ENCODE results near the gene RAD51AP1. TPM values are rescaled to one million over a fixed set of nuclear protein-coding genes. Genes with fewer than 3 reads are reported as not detected.

Gene RAD51AP1
- total RNA-seq, 1 donor = 2.2 TPM

DNA sequence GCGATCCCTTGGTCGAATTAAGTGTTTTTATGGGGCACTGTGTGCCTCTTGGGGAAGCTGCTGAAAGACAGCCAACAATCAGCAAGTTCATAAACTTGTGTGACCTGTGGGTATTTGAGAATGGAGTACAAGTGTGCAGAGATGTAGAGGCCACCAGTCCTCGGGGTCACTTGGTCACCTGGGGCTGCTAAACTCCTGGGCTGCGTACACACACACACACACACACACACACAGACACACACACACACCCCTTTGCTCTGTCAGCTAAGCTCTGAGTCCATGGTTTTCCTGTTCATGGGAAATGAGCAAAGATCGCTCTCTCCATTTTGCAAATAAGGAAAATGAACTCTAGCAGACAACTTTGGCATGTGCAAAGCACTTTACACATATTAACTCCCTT lies 47.8 kb downstream of the RAD51AP1 start:
- no peaks in the 10 kb centered on the region for H3K9me3 ChIP-seq (ENCODE audit: low read depth, low read length)
- DNase-seq (ENCODE audit: insufficient read length, low spot score, missing footprints) = no peak
- no peaks in the 10 kb centered on the region for H3K4me1 ChIP-seq (ENCODE audit: insufficient read depth, low read length)
- H4K20me1 ChIP-seq (ENCODE audit: insufficient read depth, low read length) = no peaks in the 10 kb centered on the region
- H2AFZ ChIP-seq (ENCODE audit: low read length) = no peak overlapping the region
- no peaks in the 10 kb centered on the region for H3K79me2 ChIP-seq (ENCODE audit: insufficient read depth, low read length)
- no peaks in the 10 kb centered on the region for H3K36me3 ChIP-seq (ENCODE audit: insufficient read depth, low read length)
- no peak overlapping the region for H3K4me2 ChIP-seq (ENCODE audit: insufficient read depth, low read length)
- no peak for TF ChIP-seq CTCF (IDR thresholded peaks at IDR 0.05; ENCODE audit: extremely low read depth, low read depth, low read length)
- no peak overlapping the region for H3K27ac ChIP-seq (ENCODE audit: low read depth, low read length)
- H3K27me3 ChIP-seq (ENCODE audit: insufficient read depth, low read length) = peaks cover 7% of the 10 kb centered on the region
- no peak overlapping the region for H3K4me3 ChIP-seq (ENCODE audit: insufficient read depth, low read length)

DNA sequence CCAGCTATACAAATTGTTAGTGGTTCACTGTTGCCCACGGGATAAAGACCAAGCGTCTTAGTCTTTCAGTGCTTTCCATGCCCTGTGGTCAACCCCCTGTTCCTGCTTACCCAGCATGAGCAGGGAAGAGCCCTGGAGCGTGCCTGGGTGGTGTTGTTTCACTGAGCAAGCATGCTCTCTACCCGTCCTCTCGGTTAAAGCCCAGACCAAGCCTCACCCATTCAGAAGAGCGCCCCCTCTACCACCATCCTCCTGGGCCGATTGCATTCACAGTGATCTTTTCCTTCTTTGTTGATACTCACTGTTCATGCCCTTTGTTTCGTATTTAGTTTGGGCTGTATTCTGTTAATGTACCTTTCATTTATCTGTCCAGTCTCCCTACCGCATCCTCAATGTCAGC lies 48.4 kb downstream of the RAD51AP1 start:
- TF ChIP-seq CTCF (IDR thresholded peaks at IDR 0.05; ENCODE audit: extremely low read depth, low read depth, low read length) = no peak
- H3K4me1 ChIP-seq (ENCODE audit: insufficient read depth, low read length) = no peaks in the 10 kb centered on the region
- H3K27me3 ChIP-seq (ENCODE audit: insufficient read depth, low read length) = peaks cover 12% of the 10 kb centered on the region
- no peak for DNase-seq (ENCODE audit: insufficient read length, low spot score, missing footprints)
- H3K79me2 ChIP-seq (ENCODE audit: insufficient read depth, low read length) = no peaks in the 10 kb centered on the region
- no peaks in the 10 kb centered on the region for H3K36me3 ChIP-seq (ENCODE audit: insufficient read depth, low read length)
- no peaks in the 10 kb centered on the region for H4K20me1 ChIP-seq (ENCODE audit: insufficient read depth, low read length)
- H3K4me3 ChIP-seq (ENCODE audit: insufficient read depth, low read length) = no peak overlapping the region
- H3K27ac ChIP-seq (ENCODE audit: low read depth, low read length) = no peak overlapping the region
- no peaks in the 10 kb centered on the region for H3K9me3 ChIP-seq (ENCODE audit: low read depth, low read length)
- H3K4me2 ChIP-seq (ENCODE audit: insufficient read depth, low read length) = no peak overlapping the region
- H2AFZ ChIP-seq (ENCODE audit: low read length) = no peak overlapping the region

DNA sequence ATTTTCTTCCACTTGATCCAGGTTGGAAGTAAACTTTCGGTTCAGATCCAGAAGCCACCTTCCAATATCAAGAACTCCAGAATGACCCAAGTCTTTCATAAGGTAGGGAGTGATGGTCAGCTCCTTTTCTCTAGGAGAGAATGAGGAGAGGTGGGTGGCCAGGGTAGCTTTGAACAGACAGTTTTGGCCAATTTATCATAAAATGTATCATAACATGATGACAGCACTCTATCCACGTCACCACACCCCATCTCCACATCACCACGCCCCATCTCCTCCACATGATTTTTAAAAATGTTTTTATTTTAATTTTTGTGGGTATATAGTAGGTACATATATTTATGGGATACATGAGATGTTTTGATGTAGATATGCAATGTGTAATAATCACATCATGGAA lies 50.2 kb downstream of the RAD51AP1 start:
- Histone ChIP-seq H3K4me1 (ENCODE audit: insufficient read depth, low read length) (no peaks in the 10 kb centered on the region), H3K9me3 (ENCODE audit: low read depth, low read length) (no peaks in the 10 kb centered on the region), H3K79me2 (ENCODE audit: insufficient read depth, low read length) (no peaks in the 10 kb centered on the region), H3K36me3 (ENCODE audit: insufficient read depth, low read length) (no peaks in the 10 kb centered on the region), H3K27me3 (ENCODE audit: insufficient read depth, low read length) (peaks cover 14% of the 10 kb centered on the region), H3K4me2 (ENCODE audit: insufficient read depth, low read length) (no peak overlapping the region), H3K4me3 (ENCODE audit: insufficient read depth, low read length) (no peak overlapping the region), H2AFZ (ENCODE audit: low read length) (no peak overlapping the region), H4K20me1 (ENCODE audit: insufficient read depth, low read length) (no peaks in the 10 kb centered on the region), H3K27ac (ENCODE audit: low read depth, low read length) (no peak overlapping the region)
- DNase-seq (ENCODE audit: insufficient read length, low spot score, missing footprints) = no peak
- no peak for TF ChIP-seq CTCF (IDR thresholded peaks at IDR 0.05; ENCODE audit: extremely low read depth, low read depth, low read length)

- no peak for DNase-seq (ENCODE audit: insufficient read length, low spot score, missing footprints)
- no peaks in the 10 kb centered on the region for H3K36me3 ChIP-seq (ENCODE audit: insufficient read depth, low read length)
- no peaks in the 10 kb centered on the region for H3K9me3 ChIP-seq (ENCODE audit: low read depth, low read length)
- no peaks in the 10 kb centered on the region for H4K20me1 ChIP-seq (ENCODE audit: insufficient read depth, low read length)
- H2AFZ ChIP-seq (ENCODE audit: low read length) = no peak overlapping the region
- no peak overlapping the region for H3K4me3 ChIP-seq (ENCODE audit: insufficient read depth, low read length)
- H3K27me3 ChIP-seq (ENCODE audit: insufficient read depth, low read length) = peaks cover 14% of the 10 kb centered on the region
- no peak for TF ChIP-seq CTCF (IDR thresholded peaks at IDR 0.05; ENCODE audit: extremely low read depth, low read depth, low read length)
- no peaks in the 10 kb centered on the region for H3K79me2 ChIP-seq (ENCODE audit: insufficient read depth, low read length)
- no peak overlapping the region for H3K27ac ChIP-seq (ENCODE audit: low read depth, low read length)
- no peak overlapping the region for H3K4me2 ChIP-seq (ENCODE audit: insufficient read depth, low read length)
- H3K4me1 ChIP-seq (ENCODE audit: insufficient read depth, low read length) = no peaks in the 10 kb centered on the region
These were observed 51.3 kb downstream of the RAD51AP1 start for GRCh38 chr12:4589941-4590340.
